Neuronal stem cell (in vitro differentiated cells): ENCODE data around the gene SLC2A4. TPM values are rescaled to one million over a fixed set of nuclear protein-coding genes. Genes with fewer than 3 reads are reported as not detected.
A peak's percentile ranks its signal among the peaks of the same experiment; 100 is the strongest.

ENCODE experiments used
- DNase-seq: peaks from one replicate; pipeline ENCODE4 v3.0.0-alpha.2; 2013; ENCODE audit warnings: low spot score
- H2AFZ ChIP-seq: one replicate; pipeline ENCODE4 v1.6.1; 2013; ENCODE audit warnings: mild to moderate bottlenecking, low read length, inconsistent platforms
- H2AK5ac ChIP-seq: 2 replicates; pipeline ENCODE4 v1.6.1; 2013; ENCODE audit warnings: low read depth, mild to moderate bottlenecking, inconsistent platforms, low read length, moderate library complexity, mixed read lengths
- H2BK120ac ChIP-seq: 2 replicates; pipeline ENCODE4 v1.6.1; 2013; ENCODE audit warnings: low read depth, mild to moderate bottlenecking, inconsistent platforms, low read length, moderate library complexity, mixed read lengths
- H2BK12ac ChIP-seq: one replicate; pipeline ENCODE4 v1.6.1; 2013; ENCODE audit warnings: low read length, inconsistent platforms
- H2BK15ac ChIP-seq: 2 replicates; pipeline ENCODE4 v1.6.1; 2013; ENCODE audit warnings: mild to moderate bottlenecking, low read length, inconsistent platforms, mixed read lengths
- H2BK5ac ChIP-seq: one replicate; pipeline ENCODE4 v1.6.1; 2013; ENCODE audit warnings: inconsistent platforms, mild to moderate bottlenecking, low read length, moderate library complexity
- H3K14ac ChIP-seq: one replicate; pipeline ENCODE4 v1.6.1; 2013; ENCODE audit warnings: low read length, inconsistent platforms
- H3K18ac ChIP-seq: 2 replicates; pipeline ENCODE4 v1.6.1; 2013; ENCODE audit warnings: low read length, inconsistent platforms
- H3K23ac ChIP-seq: 2 replicates; pipeline ENCODE4 v1.6.1; 2013; ENCODE audit warnings: low read depth, mild to moderate bottlenecking, mixed read lengths, low read length, inconsistent platforms; ENCODE audit not compliant: poor library complexity
- H3K27ac ChIP-seq: replicated peaks from 3 replicates; pipeline ENCODE4 v1.5.1; 2013; ENCODE audit warnings: low read length, inconsistent platforms
- H3K27me3 ChIP-seq, 3 experiments: 2 replicates each; pipeline ENCODE4 v1.6.1; 2013; ENCODE audit warnings: low read length in 3 of 3, mild to moderate bottlenecking in 2 of 3, inconsistent platforms in 1 of 3, low read depth in 1 of 3, mixed read lengths in 1 of 3, moderate library complexity in 1 of 3; ENCODE audit not compliant: control insufficient read depth in 3 of 3, insufficient read depth in 3 of 3
- H3K36me3 ChIP-seq, 2 donors: replicated peaks in 1 of 2; 2 replicates each; pipeline ENCODE4 v1.6.1; 2013; ENCODE audit warnings: low read length in 2 of 2; ENCODE audit not compliant: control insufficient read depth in 2 of 2, insufficient read depth in 2 of 2
- H3K4ac ChIP-seq: 2 replicates; pipeline ENCODE4 v1.6.1; 2013; ENCODE audit warnings: inconsistent platforms, mild to moderate bottlenecking, low read length, moderate library complexity
- H3K4me1 ChIP-seq, 2 donors: 1 replicate in 1 of 2; 2 replicates in 1 of 2; pipeline ENCODE4 v1.6.1; 2013; ENCODE audit warnings: low read length in 2 of 2, low read depth in 1 of 2; ENCODE audit not compliant: control insufficient read depth in 2 of 2, insufficient read depth in 1 of 2
- H3K4me2 ChIP-seq: one replicate; pipeline ENCODE4 v1.6.1; 2013; ENCODE audit warnings: mild to moderate bottlenecking, low read length, inconsistent platforms; ENCODE audit not compliant: insufficient read depth, poor library complexity, severe bottlenecking
- H3K4me3 ChIP-seq, 2 donors: 2 replicates each; pipeline ENCODE4 v1.5.1; 2013; ENCODE audit warnings: low read length in 2 of 2, mild to moderate bottlenecking in 2 of 2, inconsistent platforms in 1 of 2, moderate library complexity in 1 of 2
- H3K79me1 ChIP-seq: one replicate; pipeline ENCODE4 v1.6.1; 2013; ENCODE audit warnings: low read depth, mild to moderate bottlenecking, inconsistent platforms, low read length, moderate library complexity
- H3K9ac ChIP-seq: one replicate; pipeline ENCODE4 v1.6.1; 2013; ENCODE audit warnings: mild to moderate bottlenecking, low read depth, low read length, inconsistent platforms; ENCODE audit not compliant: poor library complexity
- H3K9me3 ChIP-seq, 2 donors: replicated peaks in 1 of 2; 2 replicates each; pipeline versions ENCODE3 to v1.6.1; 2013; ENCODE audit warnings: low read length in 2 of 2, mild to moderate bottlenecking in 2 of 2, inconsistent platforms in 1 of 2, low read depth in 1 of 2, mixed read lengths in 1 of 2, moderate library complexity in 1 of 2; ENCODE audit not compliant: control insufficient read depth in 2 of 2, insufficient read depth in 1 of 2
- H4K8ac ChIP-seq: one replicate; pipeline ENCODE4 v1.6.1; 2013; ENCODE audit warnings: low read depth, mild to moderate bottlenecking, inconsistent platforms, low read length, moderate library complexity
- H4K91ac ChIP-seq: one replicate; pipeline ENCODE4 v1.6.1; 2013; ENCODE audit warnings: low read length, low read depth, mild to moderate bottlenecking, inconsistent platforms; ENCODE audit not compliant: poor library complexity
- WGBS, 2 donors: extraction: QIAGEN DNeasy Blood & Tissue Kit; methylation state at CpG; one replicate each; pipeline ENCODE4 v1.1.7; 2013; ENCODE audit warnings: missing lambda C conversion rate in 2 of 2, mixed read lengths in 1 of 2; ENCODE audit not compliant: insufficient read length in 2 of 2, insufficient replicate concordance in 1 of 2; ENCODE audit errors: extremely low coverage in 2 of 2; 5-methylcytosine and 5-hydroxymethylcytosine counted together
- polyA plus RNA-seq, 2 experiments: library from polyadenylated mRNA; stranded (reverse); fragments of 200-250 nt; gene quantifications; one replicate each; pipeline ENCODE4 v1.2.3, GENCODE V29; 2013

SLC2A4 gene
- 3.6 TPM for polyA plus RNA-seq (2013, experiment 1 of 2)
- polyA plus RNA-seq (2013, experiment 2 of 2) = 3.5 TPM

- Histone ChIP-seq H2BK120ac (no peak within 1 kb of the TSS), H3K36me3 (peaks cover 2 to 7% of the 10 kb centered on the region in 2 donors), H2BK5ac (peak within 1 kb of the TSS; percentile 62), H3K18ac (peak within 1 kb of the TSS; percentile 93), H4K8ac (no peak within 1 kb of the TSS), H2AFZ (peak within 1 kb of the TSS; percentile 95), H3K27ac (peak within 1 kb of the TSS; percentile 41), H3K4me1 (peaks cover 9 to 16% of the 10 kb centered on the region in 2 donors), H3K4ac (no peak within 1 kb of the TSS), H3K14ac (peak within 1 kb of the TSS; percentile 56), H4K91ac (no peak within 1 kb of the TSS), H2BK15ac (peak within 1 kb of the TSS; percentile 95), H3K27me3 (peaks cover 0 to 18% (median 9%) of the 10 kb centered on the region in 3 experiments), H3K4me2 (peak within 1 kb of the TSS; percentile 94), H3K9ac (peak within 1 kb of the TSS; percentile 87), H2AK5ac (peak within 1 kb of the TSS; percentile 35), H3K23ac (peak within 1 kb of the TSS; percentile 6), H3K4me3 (peak within 1 kb of the TSS; percentile 68 to 85), H3K9me3 (no peaks in the 10 kb centered on the region), H2BK12ac (peak within 1 kb of the TSS; percentile 65), H3K79me1 (peaks cover 3% of the 10 kb centered on the region)
- no CpG with 5 or more reads among the region's 71 CpGs for WGBS, 2 donors
- peak; percentile 99 for DNase-seq
Observed at GRCh38 chr17:7281074-7281952, at the start of gene SLC2A4. SLC2A4 (plus strand) TSS chr17:7281718; CDS start chr17:7281935, 217 bp downstream.

GRCh38 chr17:7232114-7232513 is 49.4 kb upstream of the SLC2A4 start:
- Histone ChIP-seq H2AFZ (no peak overlapping the region), H3K9ac (no peak overlapping the region), H2BK12ac (no peak overlapping the region), H2BK120ac (no peak overlapping the region), H3K27me3 (no peaks in the 10 kb centered on the region), H3K14ac (no peak overlapping the region), H3K4ac (no peak overlapping the region), H3K4me1 (peaks cover 11 to 16% of the 10 kb centered on the region in 2 donors), H2BK15ac (no peak overlapping the region), H4K8ac (no peak overlapping the region), H3K18ac (no peak overlapping the region), H3K4me2 (no peak overlapping the region), H2BK5ac (no peak overlapping the region), H3K4me3 (peak overlapping the region in 1 of 2 donors; percentile 97), H3K27ac (no peak overlapping the region), H2AK5ac (no peak overlapping the region), H3K23ac (no peak overlapping the region), H4K91ac (no peak overlapping the region), H3K9me3 (no peaks in the 10 kb centered on the region), H3K79me1 (peaks cover 26% of the 10 kb centered on the region), H3K36me3 (peaks cover 57 to 75% of the 10 kb centered on the region in 2 donors)
- no CpG with 5 or more reads among the region's 5 CpGs for WGBS, 2 donors
- DNase-seq = no peak

GRCh38 chr17:7233701-7234082 is 47.8 kb upstream of the SLC2A4 start:
- H2AK5ac ChIP-seq = peak overlapping the region; percentile 77
- peak overlapping the region; percentile 86 for H3K14ac ChIP-seq
- DNase-seq = no peak
- peak overlapping the region; percentile 78 for H3K4me2 ChIP-seq
- no peak overlapping the region for H3K4ac ChIP-seq
- no peak overlapping the region for H2BK15ac ChIP-seq
- H2BK12ac ChIP-seq = no peak overlapping the region
- H3K9me3 ChIP-seq = no peaks in the 10 kb centered on the region
- H3K9ac ChIP-seq = peak overlapping the region; percentile 96
- H3K79me1 ChIP-seq = peaks cover 27% of the 10 kb centered on the region
- peak overlapping the region; percentile 90 for H3K27ac ChIP-seq
- peaks cover 47 to 64% of the 10 kb centered on the region in 2 donors for H3K36me3 ChIP-seq
- H3K27me3 ChIP-seq = no peaks in the 10 kb centered on the region
- no peak overlapping the region for H4K91ac ChIP-seq
- peak overlapping the region; percentile 96 for H3K18ac ChIP-seq
- H2BK120ac ChIP-seq = no peak overlapping the region
- peaks cover 15 to 21% of the 10 kb centered on the region in 2 donors for H3K4me1 ChIP-seq
- peak overlapping the region; percentile 98 for H2BK5ac ChIP-seq
- peak overlapping the region; percentile 100 for H3K23ac ChIP-seq
- no CpG with 5 or more reads among the region's 9 CpGs for WGBS, 2 donors
- no peak overlapping the region for H4K8ac ChIP-seq
- H2AFZ ChIP-seq = peak overlapping the region; percentile 93
- peak overlapping the region; percentile 82 to 97 for H3K4me3 ChIP-seq
